ENCODE results near the gene EIF5AL1.

GRCh38 chr10:79560160-79560709, 47.9 kb downstream of the EIF5AL1 start, which contains the start of gene SFTPA2:
- TF ChIP-seq, protein P1, sequence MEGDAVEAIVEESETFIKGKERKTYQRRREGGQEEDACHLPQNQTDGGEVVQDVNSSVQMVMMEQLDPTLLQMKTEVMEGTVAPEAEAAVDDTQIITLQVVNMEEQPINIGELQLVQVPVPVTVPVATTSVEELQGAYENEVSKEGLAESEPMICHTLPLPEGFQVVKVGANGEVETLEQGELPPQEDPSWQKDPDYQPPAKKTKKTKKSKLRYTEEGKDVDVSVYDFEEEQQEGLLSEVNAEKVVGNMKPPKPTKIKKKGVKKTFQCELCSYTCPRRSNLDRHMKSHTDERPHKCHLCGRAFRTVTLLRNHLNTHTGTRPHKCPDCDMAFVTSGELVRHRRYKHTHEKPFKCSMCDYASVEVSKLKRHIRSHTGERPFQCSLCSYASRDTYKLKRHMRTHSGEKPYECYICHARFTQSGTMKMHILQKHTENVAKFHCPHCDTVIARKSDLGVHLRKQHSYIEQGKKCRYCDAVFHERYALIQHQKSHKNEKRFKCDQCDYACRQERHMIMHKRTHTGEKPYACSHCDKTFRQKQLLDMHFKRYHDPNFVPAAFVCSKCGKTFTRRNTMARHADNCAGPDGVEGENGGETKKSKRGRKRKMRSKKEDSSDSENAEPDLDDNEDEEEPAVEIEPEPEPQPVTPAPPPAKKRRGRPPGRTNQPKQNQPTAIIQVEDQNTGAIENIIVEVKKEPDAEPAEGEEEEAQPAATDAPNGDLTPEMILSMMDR (conservative IDR thresholded peaks at IDR 0.05 in 1 of 2, IDR thresholded peaks at IDR 0.05 in 1 of 2; ENCODE audit: low read depth in 1 of 2, low read length in 2 of 2) = no peak
- TF ChIP-seq EZH2 (IDR thresholded peaks at IDR 0.05; ENCODE audit: low read length, missing control alignments) = no peak
